Ascending aorta (tissue), 2 donors: Measurements from ENCODE around the gene PRKACA. TPM values are rescaled to one million over a fixed set of nuclear protein-coding genes. Genes with fewer than 3 reads are reported as not detected.

Experiments used
- DNase-seq, 2 donors: peaks; one replicate each; pipeline ENCODE4 v3.0.0-alpha.2; 2019; ENCODE audit warnings: low spot score in 2 of 2
- H3K27ac ChIP-seq, 2 donors: fragments of 200-600 bp; sonication (generic); one replicate each; pipeline ENCODE4 v1.5.1; 2016 to 2017; ENCODE audit warnings: mild to moderate bottlenecking in 1 of 2
- H3K27me3 ChIP-seq: fragments of 200-600 bp; sonication (generic); one replicate; pipeline ENCODE4 v1.5.1; 2017
- H3K36me3 ChIP-seq, 2 donors: fragments of 200-600 bp; sonication (generic); one replicate each; pipeline ENCODE4 v1.5.1; 2016
- H3K4me1 ChIP-seq, 2 donors: fragments of 200-600 bp; sonication (generic); one replicate each; pipeline ENCODE4 v1.5.1; 2016 to 2017; ENCODE audit warnings: mild to moderate bottlenecking in 1 of 2
- H3K4me3 ChIP-seq, 2 donors: fragments of 200-600 bp; sonication (generic); one replicate each; pipeline ENCODE4 v1.5.1; 2016 to 2017; ENCODE audit warnings: mild to moderate bottlenecking in 1 of 2
- H3K9me3 ChIP-seq, 2 donors: fragments of 200-600 bp; sonication (generic); one replicate each; pipeline ENCODE4 v1.5.1; 2016
- intact Hi-C: fragments of 100-400 bp; cut with DNase I; formaldehyde crosslinking; loops from one replicate; pipeline ENCODE4 v1.15.1; 2023
- total RNA-seq: library from RNA; depleted of rRNA; stranded (reverse); fragments of >200 nt; gene quantifications from one replicate; pipeline ENCODE4 v1.1.0, GENCODE V29; 2016
- TF ChIP-seq, protein P1 (sequence below), 3 experiments: fragments of 200-600 bp in 2 of 3; fragments of 450-650 bp in 1 of 3; sonication (generic) in 2 of 3; IDR thresholded peaks; one replicate each; pipeline ENCODE4 v1.5.1; 2016 to 2019; ENCODE audit warnings: antibody characterized with exemption in 3 of 3, mild to moderate bottlenecking in 1 of 3, moderate library complexity in 1 of 3

The PRKACA gene
- total RNA-seq, 1 donor from 2014 or later: 92.6 TPM

DNA sequence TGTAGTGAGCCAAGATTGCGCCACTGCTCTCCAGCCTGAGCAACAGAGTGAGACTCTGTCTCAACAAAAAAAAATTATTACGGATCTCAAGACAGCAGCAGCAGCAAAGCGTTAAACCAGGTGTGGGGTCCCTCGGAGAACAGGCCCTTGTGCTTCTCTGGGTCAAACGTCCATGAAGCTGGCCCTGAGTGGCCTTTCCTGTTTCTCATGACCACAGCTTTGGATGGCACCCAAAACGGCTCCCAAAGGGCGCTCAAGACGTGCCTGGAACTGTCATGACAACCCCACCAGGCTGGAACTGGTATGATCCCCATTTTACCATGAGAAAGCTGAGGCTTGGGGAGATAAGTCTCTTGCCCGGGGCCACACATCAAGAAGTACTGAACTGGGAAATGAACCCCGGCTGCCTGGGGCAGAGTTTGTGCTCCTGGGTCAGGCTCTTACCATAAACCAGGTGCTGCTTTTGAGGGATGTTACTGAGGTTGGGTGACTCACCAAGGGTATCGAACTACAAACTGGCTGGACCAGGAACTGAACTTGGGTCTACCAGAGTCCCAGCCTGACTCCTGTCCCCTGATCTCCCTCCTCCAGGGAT is 15.4 kb downstream of the PRKACA start:
- DNase-seq: no peak
- H3K9me3 ChIP-seq: no peaks in the 10 kb centered on the region
- TF ChIP-seq, protein P1, sequence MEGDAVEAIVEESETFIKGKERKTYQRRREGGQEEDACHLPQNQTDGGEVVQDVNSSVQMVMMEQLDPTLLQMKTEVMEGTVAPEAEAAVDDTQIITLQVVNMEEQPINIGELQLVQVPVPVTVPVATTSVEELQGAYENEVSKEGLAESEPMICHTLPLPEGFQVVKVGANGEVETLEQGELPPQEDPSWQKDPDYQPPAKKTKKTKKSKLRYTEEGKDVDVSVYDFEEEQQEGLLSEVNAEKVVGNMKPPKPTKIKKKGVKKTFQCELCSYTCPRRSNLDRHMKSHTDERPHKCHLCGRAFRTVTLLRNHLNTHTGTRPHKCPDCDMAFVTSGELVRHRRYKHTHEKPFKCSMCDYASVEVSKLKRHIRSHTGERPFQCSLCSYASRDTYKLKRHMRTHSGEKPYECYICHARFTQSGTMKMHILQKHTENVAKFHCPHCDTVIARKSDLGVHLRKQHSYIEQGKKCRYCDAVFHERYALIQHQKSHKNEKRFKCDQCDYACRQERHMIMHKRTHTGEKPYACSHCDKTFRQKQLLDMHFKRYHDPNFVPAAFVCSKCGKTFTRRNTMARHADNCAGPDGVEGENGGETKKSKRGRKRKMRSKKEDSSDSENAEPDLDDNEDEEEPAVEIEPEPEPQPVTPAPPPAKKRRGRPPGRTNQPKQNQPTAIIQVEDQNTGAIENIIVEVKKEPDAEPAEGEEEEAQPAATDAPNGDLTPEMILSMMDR (IDR thresholded peaks at IDR 0.05): no peak
- H3K27me3 ChIP-seq: no peaks in the 10 kb centered on the region
- no peak overlapping the region for H3K4me3 ChIP-seq
- intact Hi-C loops: no loop called here
- H3K27ac ChIP-seq: peak overlapping the region in 1 of 2 donors; percentile 30
- H3K4me1 ChIP-seq: peaks cover 0 to 4% of the 10 kb centered on the region in 2 donors
- peaks cover 91 to 92% of the 10 kb centered on the region in 2 donors for H3K36me3 ChIP-seq

DNA sequence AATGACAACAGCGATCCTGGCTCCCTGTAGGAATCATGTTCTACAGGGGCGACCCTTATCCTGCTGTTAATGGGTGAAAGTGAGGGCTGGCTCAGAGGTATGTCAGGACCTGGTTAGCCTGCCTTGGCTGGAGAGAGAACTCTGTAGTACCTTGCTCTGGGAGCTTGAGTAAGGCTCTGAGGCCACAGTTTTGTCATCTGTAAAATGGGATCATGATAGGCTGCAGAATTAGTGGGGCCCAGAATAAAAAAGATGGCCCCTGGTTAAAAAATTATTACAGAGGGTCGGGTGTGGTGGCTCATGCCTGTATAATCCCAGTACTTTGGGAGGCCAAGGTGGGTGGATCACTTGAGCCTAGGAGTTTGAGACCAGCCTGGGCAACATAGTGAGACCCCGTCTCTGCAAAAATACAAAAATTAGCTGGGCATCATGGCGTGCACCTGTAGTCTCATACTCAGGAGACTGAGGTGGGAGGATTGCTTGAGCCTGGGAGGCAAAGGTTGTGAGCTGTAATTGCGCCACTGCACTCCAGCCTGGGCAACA is 16.5 kb downstream of the PRKACA start:
- Histone ChIP-seq H3K27me3 (no peaks in the 10 kb centered on the region), H3K9me3 (no peaks in the 10 kb centered on the region), H3K4me3 (no peak overlapping the region), H3K27ac (no peak overlapping the region), H3K4me1 (no peaks in the 10 kb centered on the region), H3K36me3 (peaks cover 91 to 95% of the 10 kb centered on the region in 2 donors)
- DNase-seq: no peak
- TF ChIP-seq, protein P1 (IDR thresholded peaks at IDR 0.05): no peak
- intact Hi-C loops: no loop called here

DNA sequence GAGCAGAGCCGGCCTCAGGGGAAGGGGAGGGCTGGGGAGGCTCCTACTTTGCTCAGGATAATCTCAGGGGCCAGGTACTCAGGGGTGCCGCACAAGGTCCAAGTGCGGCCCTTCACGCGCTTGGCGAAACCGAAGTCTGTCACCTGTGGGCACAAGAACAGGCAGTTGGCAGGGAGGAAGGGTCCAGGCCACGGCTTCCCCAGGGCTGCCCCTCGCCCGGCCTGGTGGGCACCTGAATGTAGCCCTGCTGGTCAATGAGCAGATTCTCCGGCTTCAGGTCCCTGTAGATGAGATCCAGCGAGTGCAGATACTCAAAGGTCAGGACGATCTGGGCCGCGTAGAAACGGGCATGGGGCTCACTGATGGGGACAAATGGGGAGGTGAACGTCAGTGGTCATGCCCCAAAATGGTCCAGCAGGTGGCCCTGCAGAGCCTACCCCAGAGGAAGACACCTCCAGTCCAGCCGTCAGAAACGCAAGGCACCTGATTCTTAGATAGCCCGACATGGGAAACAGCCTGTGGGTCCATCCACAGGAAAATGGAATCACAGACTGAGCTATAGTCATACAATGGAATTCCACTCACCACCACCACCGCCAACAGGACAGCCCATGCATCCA is 19.9 kb downstream of the PRKACA start:
- Histone ChIP-seq H3K4me1 (no peaks in the 10 kb centered on the region), H3K27ac (no peak overlapping the region), H3K9me3 (peaks cover 5 to 7% of the 10 kb centered on the region in 2 donors), H3K27me3 (no peaks in the 10 kb centered on the region), H3K36me3 (peaks cover 62 to 65% of the 10 kb centered on the region in 2 donors), H3K4me3 (no peak overlapping the region)
- no peak for DNase-seq
- TF ChIP-seq, protein P1 (IDR thresholded peaks at IDR 0.05): peak in 1 of 3 experiments; percentile 9
- intact Hi-C loops: no loop called here

DNA sequence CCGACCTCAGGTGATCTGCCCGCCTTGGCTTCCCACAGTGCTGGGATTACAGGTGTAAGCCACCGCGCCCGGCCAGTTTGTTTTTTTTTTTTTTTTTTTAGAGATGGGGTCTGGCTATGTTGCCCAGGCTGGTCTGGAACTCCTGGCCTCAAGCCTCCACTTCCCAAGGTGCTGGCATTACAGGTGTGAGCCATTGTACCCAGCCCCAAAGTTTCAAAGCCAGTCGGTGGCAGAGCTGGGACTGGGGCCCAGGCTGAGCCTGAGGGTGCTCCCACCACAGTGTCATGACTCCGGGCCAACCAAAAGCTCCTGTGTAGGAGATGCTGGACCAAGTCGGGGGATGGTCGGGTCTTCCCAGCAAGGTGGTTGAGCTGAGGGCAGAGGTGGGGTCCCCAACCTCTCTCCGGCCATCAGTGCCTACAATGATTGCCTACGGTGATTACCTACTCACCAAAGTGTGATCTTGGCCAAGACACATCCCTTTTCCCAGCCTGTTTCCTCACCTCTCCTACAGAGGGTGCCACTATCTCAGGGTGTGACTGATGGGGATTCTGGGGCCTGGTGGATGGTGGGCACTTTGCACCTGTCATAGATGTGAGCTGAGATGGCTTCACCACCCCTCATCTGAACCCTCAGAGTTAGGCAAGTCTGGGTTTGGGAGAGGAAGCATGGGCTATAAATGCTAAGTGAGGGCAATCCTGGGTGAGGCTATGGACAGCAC is 21.1 kb downstream of the PRKACA start:
- intact Hi-C loops: no loop called here
- Histone ChIP-seq H3K4me1 (peaks cover 0 to 3% of the 10 kb centered on the region in 2 donors), H3K27me3 (no peaks in the 10 kb centered on the region), H3K27ac (no peak overlapping the region), H3K9me3 (peaks cover 5 to 7% of the 10 kb centered on the region in 2 donors), H3K4me3 (no peak overlapping the region), H3K36me3 (peaks cover 50 to 53% of the 10 kb centered on the region in 2 donors)
- TF ChIP-seq, protein P1 (IDR thresholded peaks at IDR 0.05): no peak
- no peak for DNase-seq

DNA sequence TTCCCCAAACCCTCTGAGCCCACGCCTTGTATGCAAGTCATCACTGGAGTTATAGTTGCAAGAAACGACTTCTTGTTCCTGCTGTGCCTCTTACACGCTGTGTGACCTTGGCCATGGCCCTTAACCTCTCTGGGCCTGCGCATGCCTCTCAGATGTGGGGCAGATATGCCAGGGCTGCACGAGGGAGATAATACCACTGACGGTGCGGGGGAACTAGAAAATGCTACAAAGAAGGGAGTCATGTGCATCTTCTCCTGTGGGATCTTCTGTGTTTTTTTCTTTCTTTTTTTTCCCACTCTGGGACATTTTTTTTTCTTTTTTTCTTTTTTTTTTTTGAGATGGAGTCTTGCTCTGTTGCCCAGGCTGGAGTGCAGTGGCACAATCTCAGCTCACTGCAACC is 22.7 kb downstream of the PRKACA start:
- no peak for DNase-seq
- Histone ChIP-seq H3K9me3 (peaks cover 5 to 7% of the 10 kb centered on the region in 2 donors), H3K4me3 (no peak overlapping the region), H3K27ac (no peak overlapping the region), H3K36me3 (peaks cover 35 to 37% of the 10 kb centered on the region in 2 donors), H3K4me1 (peaks cover 0 to 3% of the 10 kb centered on the region in 2 donors), H3K27me3 (no peaks in the 10 kb centered on the region)
- TF ChIP-seq, protein P1 (IDR thresholded peaks at IDR 0.05): no peak
- intact Hi-C loops: no loop called here
